Measurements from ENCODE around the gene SH3BGRL3. TPM values are rescaled to one million over a fixed set of nuclear protein-coding genes. Genes with fewer than 3 reads are reported as not detected.

The SH3BGRL3 gene
- total RNA-seq, 4 donors from 2014 or later: 76.9 to 163 (median 106) TPM

DNA sequence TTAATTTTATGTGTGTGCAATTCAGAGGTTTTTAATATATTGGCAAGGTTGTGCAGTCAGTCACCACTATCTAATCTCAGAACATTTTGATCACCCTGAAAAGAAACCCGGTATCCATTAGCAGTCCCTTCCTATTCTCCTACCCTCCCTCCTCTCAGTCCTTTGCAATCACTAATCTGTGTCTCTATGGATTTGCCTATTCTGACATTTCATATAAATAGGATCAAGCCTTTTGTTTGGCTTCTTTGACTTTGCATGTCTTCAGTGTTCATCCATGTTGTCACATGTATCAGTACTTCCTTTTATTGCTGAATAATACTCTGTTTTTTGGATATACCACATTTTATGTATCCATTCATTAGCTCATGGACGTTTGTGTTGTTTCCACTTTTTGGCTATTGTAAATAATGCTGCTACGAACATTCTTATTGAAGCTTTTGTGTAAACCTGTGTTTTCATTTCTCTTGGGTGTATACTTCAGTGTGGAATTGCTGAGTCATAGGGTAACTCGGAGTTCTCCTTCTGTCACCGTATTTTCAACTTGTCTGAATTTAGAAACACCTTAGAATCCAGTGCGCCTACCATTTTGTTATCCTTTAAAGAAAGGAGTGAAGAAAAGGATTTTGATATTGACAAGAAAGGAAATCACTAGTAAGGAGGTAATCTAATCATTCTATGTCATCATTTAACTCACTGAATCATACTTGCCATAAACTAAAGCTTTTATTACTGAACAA is 42.5 kb upstream of the SH3BGRL3 start:
- Histone ChIP-seq H3K4me3 (no peak overlapping the region), H3K27ac (peak overlapping the region in 3 of 4 donors; percentile 62 to 65 (median 64)), H3K4me1 (peaks cover 8 to 36% (median 9%) of the 10 kb centered on the region in 3 donors), H3K36me3 (peaks cover 0 to 20% (median 0%) of the 10 kb centered on the region in 3 donors), H3K9me3 (no peaks in the 10 kb centered on the region), H3K27me3 (no peaks in the 10 kb centered on the region)
- WGBS, 2 donors: 43 to 51% methylated on average over 6 of the region's 6 CpGs
- TF ChIP-seq POLR2A (IDR thresholded peaks at IDR 0.05): no peak
- TF ChIP-seq, protein P1, sequence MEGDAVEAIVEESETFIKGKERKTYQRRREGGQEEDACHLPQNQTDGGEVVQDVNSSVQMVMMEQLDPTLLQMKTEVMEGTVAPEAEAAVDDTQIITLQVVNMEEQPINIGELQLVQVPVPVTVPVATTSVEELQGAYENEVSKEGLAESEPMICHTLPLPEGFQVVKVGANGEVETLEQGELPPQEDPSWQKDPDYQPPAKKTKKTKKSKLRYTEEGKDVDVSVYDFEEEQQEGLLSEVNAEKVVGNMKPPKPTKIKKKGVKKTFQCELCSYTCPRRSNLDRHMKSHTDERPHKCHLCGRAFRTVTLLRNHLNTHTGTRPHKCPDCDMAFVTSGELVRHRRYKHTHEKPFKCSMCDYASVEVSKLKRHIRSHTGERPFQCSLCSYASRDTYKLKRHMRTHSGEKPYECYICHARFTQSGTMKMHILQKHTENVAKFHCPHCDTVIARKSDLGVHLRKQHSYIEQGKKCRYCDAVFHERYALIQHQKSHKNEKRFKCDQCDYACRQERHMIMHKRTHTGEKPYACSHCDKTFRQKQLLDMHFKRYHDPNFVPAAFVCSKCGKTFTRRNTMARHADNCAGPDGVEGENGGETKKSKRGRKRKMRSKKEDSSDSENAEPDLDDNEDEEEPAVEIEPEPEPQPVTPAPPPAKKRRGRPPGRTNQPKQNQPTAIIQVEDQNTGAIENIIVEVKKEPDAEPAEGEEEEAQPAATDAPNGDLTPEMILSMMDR (IDR thresholded peaks at IDR 0.05): no peak
- intact Hi-C loops (cut with DNase I): no loop called here
- no peak for DNase-seq

DNA sequence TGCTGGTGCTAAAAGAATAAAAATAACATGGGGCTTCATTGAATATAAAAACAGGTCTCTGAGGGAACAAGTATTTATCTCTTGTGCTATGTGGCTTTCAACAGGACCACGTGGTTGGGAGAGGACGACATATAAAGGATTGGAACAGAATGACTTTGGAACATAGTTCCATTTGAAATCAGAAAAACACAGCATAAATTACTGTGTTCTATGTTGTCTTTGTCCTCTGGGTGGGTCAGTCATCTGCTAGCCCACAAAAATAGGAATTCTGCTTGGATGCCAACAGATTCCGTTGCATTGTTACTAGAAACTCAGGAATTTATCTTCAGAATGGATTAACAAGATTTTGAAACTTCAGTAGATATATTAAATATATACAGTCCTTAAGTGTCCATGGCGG is 40.0 kb upstream of the SH3BGRL3 start:
- intact Hi-C loops (cut with DNase I): no loop called here
- Histone ChIP-seq H3K27me3 (no peaks in the 10 kb centered on the region), H3K4me1 (peaks cover 3 to 27% (median 8%) of the 10 kb centered on the region in 3 donors), H3K9me3 (no peaks in the 10 kb centered on the region), H3K27ac (no peak overlapping the region), H3K4me3 (no peak overlapping the region), H3K36me3 (peaks cover 0 to 43% (median 0%) of the 10 kb centered on the region in 3 donors)
- TF ChIP-seq, protein P1 (IDR thresholded peaks at IDR 0.05): no peak
- TF ChIP-seq POLR2A (IDR thresholded peaks at IDR 0.05): no peak
- 81 to 90% methylated on average over 4 of the region's 4 CpGs for WGBS, 2 donors
- no peak for DNase-seq

DNA sequence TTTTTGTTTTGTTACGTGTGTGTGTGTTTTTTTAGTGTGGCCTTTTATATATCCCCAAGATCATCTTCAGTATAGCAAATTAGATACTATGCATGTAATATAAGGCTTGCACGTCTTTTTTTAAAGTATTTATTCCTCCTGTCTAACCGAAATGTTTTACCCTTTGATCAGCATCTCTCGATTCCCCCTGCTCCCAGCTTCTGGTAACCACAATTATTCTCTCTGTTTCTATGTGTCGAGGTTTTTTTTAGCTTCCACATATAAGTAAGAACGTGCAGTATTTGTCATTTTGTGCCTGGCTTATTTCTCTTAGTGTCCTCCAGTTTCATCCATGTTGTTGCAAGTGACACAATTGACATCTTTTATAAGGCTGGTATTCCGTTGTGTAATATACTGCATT is 27.2 kb upstream of the SH3BGRL3 start:
- intact Hi-C loops (cut with DNase I): no loop called here
- TF ChIP-seq POLR2A (IDR thresholded peaks at IDR 0.05): no peak
- TF ChIP-seq, protein P1 (IDR thresholded peaks at IDR 0.05): no peak
- H3K27ac ChIP-seq: no peak overlapping the region

DNA sequence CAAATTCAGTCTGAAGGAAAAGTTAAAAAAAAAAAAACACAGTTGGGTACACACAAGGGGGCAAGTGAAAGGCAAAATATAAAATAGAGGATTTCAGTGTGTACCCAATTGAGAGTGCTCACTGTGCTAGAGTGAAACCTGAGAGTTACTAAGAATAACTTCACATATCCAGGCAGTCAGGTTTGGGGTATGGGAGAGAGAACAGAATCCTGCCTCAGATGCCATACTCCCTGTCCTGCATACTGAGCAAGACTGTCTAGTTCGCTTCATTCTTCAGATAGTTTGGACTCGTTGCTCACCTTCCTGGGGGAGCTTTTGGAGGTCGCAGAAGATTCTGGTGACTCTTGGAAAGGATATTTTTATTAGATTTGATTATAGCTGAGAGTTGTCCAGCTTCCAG is 25.5 kb upstream of the SH3BGRL3 start:
- no peaks in the 10 kb centered on the region for H3K4me1 ChIP-seq
- no peak overlapping the region for H3K27ac ChIP-seq
- no peaks in the 10 kb centered on the region for H3K9me3 ChIP-seq
- WGBS, 2 donors: 96 to 100% methylated on average over 3 of the region's 3 CpGs
- no peak overlapping the region for H3K4me3 ChIP-seq
- DNase-seq: no peak
- intact Hi-C loops (cut with DNase I): no loop called here
- TF ChIP-seq POLR2A (IDR thresholded peaks at IDR 0.05): no peak
- TF ChIP-seq, protein P1 (IDR thresholded peaks at IDR 0.05): no peak
- peaks cover 0 to 77% (median 8%) of the 10 kb centered on the region in 3 donors for H3K36me3 ChIP-seq
- H3K27me3 ChIP-seq: no peaks in the 10 kb centered on the region

More for the DNA sequence above, 27.2 kb upstream of the SH3BGRL3 start:
- Histone ChIP-seq H3K4me3 (no peak overlapping the region), H3K4me1 (no peaks in the 10 kb centered on the region), H3K36me3 (peaks cover 0 to 69% (median 5%) of the 10 kb centered on the region in 3 donors), H3K9me3 (no peaks in the 10 kb centered on the region), H3K27me3 (no peaks in the 10 kb centered on the region)
- 74 to 77% methylated on average over 7 of the region's 7 CpGs for WGBS, 2 donors
- no peak for DNase-seq

DNA sequence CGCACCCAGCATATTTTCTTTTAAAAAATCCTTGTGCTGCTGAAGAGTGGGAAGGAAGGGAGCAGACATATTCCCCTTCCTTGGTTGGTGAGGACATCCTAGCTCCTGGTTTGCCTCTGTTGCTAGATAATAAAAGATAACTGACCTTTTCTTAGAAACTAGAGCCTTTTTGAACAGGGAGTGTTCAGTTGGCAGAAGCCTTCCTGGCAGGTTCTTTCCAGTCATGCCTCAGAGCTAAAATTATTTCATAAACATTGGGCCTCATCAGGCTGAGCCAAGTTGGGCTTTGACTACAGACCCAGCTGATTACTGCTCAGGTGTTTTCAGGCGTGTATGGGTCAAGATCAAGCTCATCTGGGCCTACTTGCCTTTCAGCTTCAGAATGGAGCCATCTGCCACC is 22.7 kb upstream of the SH3BGRL3 start:
- Histone ChIP-seq H3K9me3 (no peaks in the 10 kb centered on the region), H3K36me3 (peaks cover 0 to 87% (median 19%) of the 10 kb centered on the region in 3 donors), H3K4me1 (no peaks in the 10 kb centered on the region), H3K27ac (no peak overlapping the region), H3K4me3 (no peak overlapping the region), H3K27me3 (no peaks in the 10 kb centered on the region)
- intact Hi-C loops (cut with DNase I): no loop called here
- DNase-seq: no peak
- WGBS, 2 donors: 100% methylated on average over 1 of the region's 2 CpGs; no CpG with 5 or more reads in 1 of the 2 donors
- TF ChIP-seq, protein P1 (IDR thresholded peaks at IDR 0.05): no peak
- TF ChIP-seq POLR2A (IDR thresholded peaks at IDR 0.05): no peak

All from esophagus squamous epithelium (tissue), 5 donors.